IMR-90 (cell line): ENCODE measurements around the gene ZNF195. TPM values are rescaled to one million over a fixed set of nuclear protein-coding genes. Genes with fewer than 3 reads are reported as not detected.

ENCODE experiments used
- ATAC-seq: fragments of 200-7000 bp; cut with Tn5 transposase; 2 replicates; pipeline ENCODE4 v1.9.1; 2020; ENCODE audit warnings: low read depth, mild to moderate bottlenecking, moderate library complexity
- BruUV-seq: library from RNA; stranded (reverse); fragments of 400-500 nt; replicated peaks from 2 replicates; lab custom pipeline; 2021; lab: Mats Ljungman, UMichigan
- CTCF ChIA-PET: fragments of 300-600 bp; formaldehyde crosslinking; extraction: SDS; loops from one replicate; lab custom pipeline; 2021; ENCODE audit warnings: antibody characterized with exemption; lab: Yijun Ruan, JAX
- POLR2A ChIA-PET: fragments of 300-600 bp; sonication (Branson Sonifier 250); formaldehyde crosslinking; loops from one replicate; lab custom pipeline; 2022; ENCODE audit warnings: antibody characterized with exemption; ENCODE audit not compliant: unreplicated experiment; lab: Charles Lee
- DNase-seq: peaks from one replicate; pipeline ENCODE4 v3.0.0; 2013
- H2AFZ ChIP-seq: replicated peaks from 2 replicates; pipeline ENCODE3; 2013; ENCODE audit warnings: low read length, mild to moderate bottlenecking; ENCODE audit not compliant: poor library complexity
- H2AK5ac ChIP-seq: 2 replicates; pipeline ENCODE4 v1.6.1; 2013; ENCODE audit warnings: low read depth, low read length, inconsistent platforms
- H2AK9ac ChIP-seq: replicated peaks from 2 replicates; pipeline ENCODE3; 2013; ENCODE audit warnings: mild to moderate bottlenecking, low read depth, low read length, moderate library complexity; ENCODE audit not compliant: poor library complexity
- H2BK120ac ChIP-seq: 2 replicates; pipeline ENCODE4 v1.6.1; 2013; ENCODE audit warnings: low read depth, low read length, inconsistent platforms
- H2BK15ac ChIP-seq: 3 replicates; pipeline ENCODE4 v1.6.1; 2013; ENCODE audit warnings: low read depth, low read length, inconsistent platforms
- H2BK20ac ChIP-seq: 2 replicates; pipeline ENCODE4 v1.6.1; 2013; ENCODE audit warnings: low read depth, mild to moderate bottlenecking, inconsistent platforms, low read length, moderate library complexity
- H2BK5ac ChIP-seq: 2 replicates; pipeline ENCODE4 v1.6.1; 2013; ENCODE audit warnings: mild to moderate bottlenecking, low read depth, low read length, inconsistent platforms; ENCODE audit not compliant: poor library complexity, severe bottlenecking
- H3K14ac ChIP-seq: replicated peaks from 2 replicates; pipeline ENCODE4 v1.6.1; 2013; ENCODE audit warnings: low read depth, low read length, inconsistent platforms
- H3K18ac ChIP-seq: 2 replicates; pipeline ENCODE4 v1.6.1; 2013; ENCODE audit warnings: low read depth, low read length, control low read depth
- H3K23ac ChIP-seq: 2 replicates; pipeline ENCODE4 v1.6.1; 2013; ENCODE audit warnings: low read depth, low read length, inconsistent platforms
- H3K27ac ChIP-seq: 2 replicates; pipeline ENCODE4 v1.5.1; 2013; ENCODE audit warnings: mild to moderate bottlenecking, control low read depth, low read length; ENCODE audit not compliant: insufficient read depth
- H3K27me3 ChIP-seq: 2 replicates; pipeline ENCODE4 v1.6.1; 2013; ENCODE audit warnings: low read length; ENCODE audit not compliant: control insufficient read depth, insufficient read depth
- H3K36me3 ChIP-seq: 2 replicates; pipeline ENCODE4 v1.6.1; 2013; ENCODE audit warnings: low read length, mixed read lengths; ENCODE audit not compliant: control insufficient read depth, insufficient read depth
- H3K4ac ChIP-seq: 2 replicates; pipeline ENCODE4 v1.6.1; 2013; ENCODE audit warnings: low read depth, low read length, inconsistent platforms
- H3K4me1 ChIP-seq: 2 replicates; pipeline ENCODE4 v1.6.1; 2013; ENCODE audit warnings: low read length, mixed read lengths; ENCODE audit not compliant: control insufficient read depth, insufficient read depth
- H3K4me2 ChIP-seq: 2 replicates; pipeline ENCODE4 v1.6.1; 2013; ENCODE audit warnings: low read depth, mild to moderate bottlenecking, control low read depth, low read length, moderate library complexity
- H3K4me3 ChIP-seq: 2 replicates; pipeline ENCODE4 v1.5.1; 2013; ENCODE audit warnings: low read depth, mild to moderate bottlenecking, control low read depth, low read length, moderate library complexity; ENCODE audit not compliant: insufficient read depth
- H3K56ac ChIP-seq: 2 replicates; pipeline ENCODE4 v1.6.1; 2013; ENCODE audit warnings: low read length, inconsistent platforms; ENCODE audit not compliant: insufficient read depth; ENCODE audit errors: extremely low read depth
- H3K79me1 ChIP-seq, 2 experiments: 2 replicates each; pipeline ENCODE4 v1.6.1; 2013; ENCODE audit warnings: low read length in 2 of 2, inconsistent platforms in 1 of 2, low read depth in 1 of 2
- H3K9ac ChIP-seq: 2 replicates; pipeline ENCODE4 v1.6.1; 2013; ENCODE audit warnings: low read depth, low read length, control low read depth
- H3K9me1 ChIP-seq: 2 replicates; pipeline ENCODE4 v1.6.1; 2013; ENCODE audit warnings: low read length, inconsistent platforms; ENCODE audit not compliant: insufficient read depth
- H3K9me3 ChIP-seq: 2 replicates; pipeline ENCODE4 v1.6.1; 2013; ENCODE audit warnings: low read length; ENCODE audit not compliant: control insufficient read depth, insufficient read depth
- H4K20me1 ChIP-seq: 2 replicates; pipeline ENCODE4 v1.6.1; 2013; ENCODE audit warnings: low read length, inconsistent platforms; ENCODE audit not compliant: insufficient read depth
- H4K5ac ChIP-seq: 2 replicates; pipeline ENCODE4 v1.6.1; 2013; ENCODE audit warnings: mild to moderate bottlenecking, low read depth, low read length, control low read depth
- H4K8ac ChIP-seq, 2 experiments: 2 replicates each; pipeline ENCODE4 v1.6.1; 2013; ENCODE audit warnings: low read depth in 2 of 2, low read length in 2 of 2, control low read depth in 1 of 2, inconsistent platforms in 1 of 2
- H4K91ac ChIP-seq: 2 replicates; pipeline ENCODE4 v1.6.1; 2013; ENCODE audit warnings: low read depth, low read length, inconsistent platforms; ENCODE audit not compliant: insufficient read depth
- BHLHE40 ChIP-seq: fragments of 150-350 bp; IDR thresholded peaks from 2 replicates; pipeline ENCODE4 v1.6.1; 2016; ENCODE audit warnings: mild to moderate bottlenecking, low read depth, low read length
- CEBPB ChIP-seq: IDR thresholded peaks from 2 replicates; pipeline ENCODE4 v1.6.1; 2012; ENCODE audit warnings: low read depth, low read length, improper control_type of control experiment
- CTCF ChIP-seq: conservative IDR thresholded peaks from 2 replicates; pipeline ENCODE4 v1.5.1; 2012; ENCODE audit warnings: mild to moderate bottlenecking, low read depth, low read length, improper control_type of control experiment
- MAFK ChIP-seq: IDR thresholded peaks from 2 replicates; pipeline ENCODE4 v1.6.1; 2012; ENCODE audit warnings: low read depth, low read length, improper control_type of control experiment
- RCOR1 ChIP-seq: IDR thresholded peaks from 2 replicates; pipeline ENCODE4 v1.6.1; 2012; ENCODE audit warnings: mild to moderate bottlenecking, low read length, improper control_type of control experiment; ENCODE audit not compliant: insufficient replicate concordance
- WGBS, 2 experiments: methylation state at CpG; one replicate each; pipeline versions ENCODE4 v1.1.5 to v1.1.7; 2013; ENCODE audit warnings: missing lambda C conversion rate in 2 of 2; ENCODE audit not compliant: insufficient read length in 1 of 2; ENCODE audit errors: extremely low coverage in 2 of 2; 5-methylcytosine and 5-hydroxymethylcytosine counted together
- dilution Hi-C: fragments of 300-500 bp; cut with HindIII; formaldehyde crosslinking; loops from one replicate; pipeline ENCODE4 v1.14.3; 2018; ENCODE audit warnings: low sequenced_read_pairs; ENCODE audit not compliant: unreplicated experiment
- in situ Hi-C: fragments of 300-500 bp; cut with MboI; formaldehyde crosslinking; loops from 3 replicates; pipeline ENCODE4 v1.14.3; 2019; ENCODE audit warnings: low sequenced_read_pairs, inconsistent platforms, mixed read lengths
- intact Hi-C: fragments of 100-400 bp; cut with micrococcal nuclease; formaldehyde crosslinking; loops from 2 replicates; pipeline ENCODE4 v1.10.0; 2022
- polyA plus RNA-seq, 3 experiments: library from polyadenylated mRNA; depleted of rRNA; stranded (reverse); fragments of >200 nt; gene quantifications; 2 replicates each; pipeline ENCODE4 v1.2.3, GENCODE V29; 2012; ENCODE audit warnings: low replicate concordance in 1 of 3
- total RNA-seq: library from RNA; depleted of rRNA; stranded (reverse); fragments of >200 nt; gene quantifications from 2 replicates; pipeline ENCODE4 v1.2.3, GENCODE V29; 2012

The ZNF195 gene
- total and polyA plus RNA-seq, 2 of the 4 experiments (the other 2 are of a cell fraction), result 10.2 to 24.4 TPM

DNA sequence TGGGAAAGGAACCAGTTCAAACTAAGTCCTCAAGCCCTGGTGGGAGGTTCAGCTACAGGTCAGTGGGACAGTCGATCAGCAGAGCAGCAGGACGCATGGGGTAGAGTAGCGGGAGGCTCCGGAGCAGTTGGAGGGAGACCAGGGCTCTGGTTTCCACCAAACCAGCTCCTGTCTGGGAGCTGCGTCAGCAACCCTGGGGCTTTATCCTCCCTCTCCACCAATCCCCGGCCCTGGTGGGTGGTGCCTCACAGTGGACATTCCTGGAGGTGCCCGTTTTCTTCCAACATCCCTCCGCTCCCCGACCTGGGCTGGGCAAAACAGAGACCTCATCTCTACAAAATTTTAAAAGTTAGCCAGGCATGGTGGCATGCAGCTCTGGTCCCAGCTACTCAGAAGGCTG is 32.4 kb downstream of the ZNF195 start:
- in situ Hi-C loops, result no loop called here
- H2BK5ac ChIP-seq, result no peak overlapping the region
- H4K20me1 ChIP-seq, result no peaks in the 10 kb centered on the region
- BruUV-seq, result no TSS peak
- no peak overlapping the region for H3K4me2 ChIP-seq
- H3K56ac ChIP-seq, result no peak overlapping the region
- dilution Hi-C loops, result no loop called here
- ATAC-seq (no peak), DNase-seq (no peak)
- no peaks in the 10 kb centered on the region for H3K36me3 ChIP-seq
- no peak overlapping the region for H2BK120ac ChIP-seq
- intact Hi-C loops, result no loop called here
- H2AK9ac ChIP-seq, result no peak overlapping the region
- no peak overlapping the region for H3K14ac ChIP-seq
- peaks cover 11% of the 10 kb centered on the region for H3K9me3 ChIP-seq
- no peak overlapping the region for H3K18ac ChIP-seq
- no peaks in the 10 kb centered on the region for H3K4me1 ChIP-seq
- no CpG with 5 or more reads among the region's 9 CpGs for WGBS, 2 experiments
- H3K23ac ChIP-seq, result no peak overlapping the region
- POLR2A ChIA-PET, result no interaction called here
- H2AFZ ChIP-seq, result no peak overlapping the region
- no peaks in the 10 kb centered on the region for H3K9me1 ChIP-seq
- no peak overlapping the region for H3K4ac ChIP-seq
- H2BK20ac ChIP-seq, result no peak overlapping the region
- H3K4me3 ChIP-seq, result no peak overlapping the region
- no peak overlapping the region for H4K5ac ChIP-seq
- H3K27me3 ChIP-seq, result no peaks in the 10 kb centered on the region
- no peak overlapping the region for H2AK5ac ChIP-seq
- no peak overlapping the region for H4K91ac ChIP-seq
- H2BK15ac ChIP-seq, result no peak overlapping the region
- CTCF ChIA-PET, result no interaction called here
- H4K8ac ChIP-seq, result no peak overlapping the region
- TF ChIP-seq CTCF, result no peak
- no peak for TF ChIP-seq RCOR1
- no peak for TF ChIP-seq BHLHE40
- no peak for TF ChIP-seq MAFK
- TF ChIP-seq CEBPB, result no peak
- H3K79me1 ChIP-seq, result no peaks in the 10 kb centered on the region
- H3K9ac ChIP-seq, result no peak overlapping the region
- H3K27ac ChIP-seq, result no peak overlapping the region
